ENCODE data around the gene PREX1.

PREX1 gene

GRCh38 chr20:48679599-48679998 is 148.2 kb downstream of the PREX1 start:
- no peak for DNase-seq (ENCODE audit: low spot score)

GRCh38 chr20:48679011-48679410 is 148.8 kb downstream of the PREX1 start:
- no peak for DNase-seq (ENCODE audit: low spot score)

GRCh38 chr20:48678421-48678820 is 149.4 kb downstream of the PREX1 start:
- no peak for DNase-seq (ENCODE audit: low spot score)

- no peak for DNase-seq (ENCODE audit: low spot score)
Observed at GRCh38 chr20:48676795-48677460, 150.9 kb downstream of the PREX1 start.

GRCh38 chr20:48676125-48676524 is 151.7 kb downstream of the PREX1 start:
- no peak for DNase-seq (ENCODE audit: low spot score)

GRCh38 chr20:48674461-48674860 is 153.3 kb downstream of the PREX1 start:
- no peak for DNase-seq (ENCODE audit: low spot score)

- DNase-seq (ENCODE audit: low spot score): no peak
Observed at GRCh38 chr20:48673507-48673906, 154.3 kb downstream of the PREX1 start.

- DNase-seq (ENCODE audit: low spot score): no peak
Observed at GRCh38 chr20:48672324-48672723, 155.5 kb downstream of the PREX1 start.

GRCh38 chr20:48671141-48671540 is 156.7 kb downstream of the PREX1 start:
- no peak for DNase-seq (ENCODE audit: low spot score)

- DNase-seq (ENCODE audit: low spot score): no peak
Observed at GRCh38 chr20:48669946-48670605, 157.7 kb downstream of the PREX1 start.

GRCh38 chr20:48668451-48668946 is 159.3 kb downstream of the PREX1 start:
- no peak for DNase-seq (ENCODE audit: low spot score)

GRCh38 chr20:48667889-48668413 is 159.8 kb downstream of the PREX1 start:
- DNase-seq (ENCODE audit: low spot score): no peak

- DNase-seq (ENCODE audit: low spot score): no peak
Observed at GRCh38 chr20:48667481-48667880, 160.3 kb downstream of the PREX1 start.

- DNase-seq (ENCODE audit: low spot score): no peak
Observed at GRCh38 chr20:48665785-48666184, 162.0 kb downstream of the PREX1 start.

GRCh38 chr20:48662711-48663110 is 165.1 kb downstream of the PREX1 start:
- no peak for DNase-seq (ENCODE audit: low spot score)

- DNase-seq (ENCODE audit: low spot score): no peak
Observed at GRCh38 chr20:48661575-48662455, 166.0 kb downstream of the PREX1 start.

- DNase-seq (ENCODE audit: low spot score): no peak
Observed at GRCh38 chr20:48660788-48661187, 167.0 kb downstream of the PREX1 start.

GRCh38 chr20:48659858-48660257 is 167.9 kb downstream of the PREX1 start:
- no peak for DNase-seq (ENCODE audit: low spot score)

- DNase-seq (ENCODE audit: low spot score): no peak
Observed at GRCh38 chr20:48658505-48658904, 169.3 kb downstream of the PREX1 start.

- DNase-seq (ENCODE audit: low spot score): no peak
Observed at GRCh38 chr20:48658198-48658476, 169.7 kb downstream of the PREX1 start.

GRCh38 chr20:48657426-48658197 is 170.2 kb downstream of the PREX1 start:
- DNase-seq (ENCODE audit: low spot score): peak; percentile 93

GRCh38 chr20:48656661-48657211 is 171.1 kb downstream of the PREX1 start:
- DNase-seq (ENCODE audit: low spot score): peak; percentile 65

Data from AG20443 (cell line).